GM23338 (cell line): ENCODE results near the gene FEN1. TPM values are rescaled to one million over a fixed set of nuclear protein-coding genes. Genes with fewer than 3 reads are reported as not detected.

ENCODE experiments used
- ATAC-seq: fragments of 200-7000 bp; cut with Tn5 transposase; 3 replicates; pipeline ENCODE4 v1.9.1; 2020
- DNase-seq: peaks from one replicate; pipeline ENCODE4 v3.0.0-alpha.2; 2015; ENCODE audit warnings: low spot score
- H2AFZ ChIP-seq: fragments of 200-600 bp; sonication (generic); 2 replicates; pipeline ENCODE4 v1.8.0; 2016; ENCODE audit warnings: antibody characterized with exemption, mild to moderate bottlenecking, moderate library complexity
- H3F3A ChIP-seq: fragments of 200-600 bp; sonication (generic); replicated peaks from 2 replicates; pipeline ENCODE4 v1.8.0; 2017; ENCODE audit warnings: antibody characterized with exemption, mixed run types, low read depth
- H3K27ac ChIP-seq: fragments of 200-600 bp; sonication (generic); 2 replicates; pipeline ENCODE4 v1.6.1; 2016; ENCODE audit warnings: low read depth
- H3K27me3 ChIP-seq: fragments of 200-600 bp; sonication (generic); 2 replicates; pipeline ENCODE4 v1.8.0; 2016; ENCODE audit warnings: mild to moderate bottlenecking, mixed run types, moderate library complexity; ENCODE audit not compliant: insufficient read depth
- H3K36me3 ChIP-seq: fragments of 200-600 bp; sonication (generic); 2 replicates; pipeline ENCODE4 v1.8.0; 2016; ENCODE audit warnings: mild to moderate bottlenecking; ENCODE audit not compliant: insufficient read depth
- H3K4me1 ChIP-seq: fragments of 200-600 bp; sonication (generic); 2 replicates; pipeline ENCODE4 v1.8.0; 2016; ENCODE audit warnings: mild to moderate bottlenecking, moderate library complexity; ENCODE audit not compliant: insufficient read depth
- H3K4me2 ChIP-seq: fragments of 200-600 bp; sonication (generic); 2 replicates; pipeline ENCODE4 v1.7.1; 2017; ENCODE audit warnings: mixed run types
- H3K4me3 ChIP-seq: fragments of 200-600 bp; sonication (generic); 2 replicates; pipeline ENCODE4 v1.6.1; 2016; ENCODE audit warnings: mixed run types
- H3K79me2 ChIP-seq: fragments of 200-600 bp; sonication (generic); replicated peaks from 2 replicates; pipeline ENCODE4 v1.8.0; 2017; ENCODE audit warnings: mild to moderate bottlenecking; ENCODE audit not compliant: insufficient read depth
- H3K9me2 ChIP-seq: fragments of 200-600 bp; sonication (generic); 2 replicates; pipeline ENCODE4 v1.8.0; 2017; ENCODE audit not compliant: insufficient read depth
- H4K20me1 ChIP-seq: fragments of 200-600 bp; sonication (generic); replicated peaks from 2 replicates; pipeline ENCODE4 v1.8.0; 2017; ENCODE audit warnings: mild to moderate bottlenecking; ENCODE audit not compliant: insufficient read depth
- H3K27ac Mint-ChIP-seq: 2 replicates; pipeline ENCODE4 v1.8.0; 2020; ENCODE audit warnings: inconsistent platforms, mild to moderate bottlenecking, moderate library complexity, mixed read lengths
- H3K27me3 Mint-ChIP-seq: 3 replicates; pipeline ENCODE4 v1.8.0; 2022; ENCODE audit warnings: low read depth, mild to moderate bottlenecking, moderate library complexity, mixed read lengths, inconsistent platforms; ENCODE audit not compliant: insufficient read depth, poor library complexity
- H3K36me3 Mint-ChIP-seq: 3 replicates; pipeline ENCODE4 v1.8.0; 2021; ENCODE audit warnings: low read depth, mild to moderate bottlenecking, inconsistent platforms, moderate library complexity, mixed read lengths
- H3K4me1 Mint-ChIP-seq: 3 replicates; pipeline ENCODE4 v1.8.0; 2020; ENCODE audit warnings: mild to moderate bottlenecking, inconsistent platforms, mixed read lengths
- H3K4me3 Mint-ChIP-seq: 3 replicates; pipeline ENCODE4 v1.8.0; 2021; ENCODE audit warnings: moderate library complexity, mild to moderate bottlenecking, inconsistent platforms, mixed read lengths
- H3K9me3 Mint-ChIP-seq: 3 replicates; pipeline ENCODE4 v1.8.0; 2020; ENCODE audit warnings: moderate library complexity, mild to moderate bottlenecking, inconsistent platforms, mixed read lengths
- CREB1 ChIP-seq: fragments of 250-450 bp; sonication (Bioruptor Pico); IDR thresholded peaks from 2 replicates; pipeline ENCODE4 v1.5.0; 2020; ENCODE audit warnings: low read depth, mild to moderate bottlenecking, moderate library complexity
- CTCF ChIP-seq, 2 experiments: fragments of 200-600 bp in 1 of 2; sonication (generic) in 1 of 2; conservative IDR thresholded peaks; 2 replicates each; pipeline versions ENCODE4 v1.5.1 to v1.6.1; 2016 to 2017; ENCODE audit warnings: antibody characterized with exemption in 2 of 2, low read depth in 2 of 2, mild to moderate bottlenecking in 2 of 2, moderate library complexity in 1 of 2
- ETS1 ChIP-seq: IDR thresholded peaks from 2 replicates; pipeline ENCODE4 v1.6.1; 2016; ENCODE audit warnings: antibody characterized with exemption
- EZH2 ChIP-seq: fragments of 200-600 bp; sonication (generic); IDR thresholded peaks from one replicate; pipeline ENCODE4 v1.8.0; 2017; ENCODE audit warnings: antibody characterized with exemption, mild to moderate bottlenecking, low read depth; ENCODE audit not compliant: unreplicated experiment
- EZH2phosphoT487 ChIP-seq: fragments of 200-600 bp; sonication (generic); IDR thresholded peaks from one replicate; pipeline ENCODE4 v1.8.1; 2018; ENCODE audit warnings: antibody characterized with exemption; ENCODE audit not compliant: unreplicated experiment
- JUNB ChIP-seq: IDR thresholded peaks from one replicate; pipeline ENCODE4 v1.6.1; 2016; ENCODE audit warnings: antibody characterized with exemption; ENCODE audit not compliant: unreplicated experiment
- NANOG ChIP-seq: IDR thresholded peaks from 2 replicates; pipeline ENCODE4 v1.6.1; 2016; ENCODE audit warnings: antibody characterized with exemption, borderline replicate concordance
- POLR2AphosphoS5 ChIP-seq: IDR thresholded peaks from 2 replicates; pipeline ENCODE4 v1.6.1; 2016; ENCODE audit warnings: antibody characterized with exemption, low read depth
- REST ChIP-seq: IDR thresholded peaks from one replicate; pipeline ENCODE4 v1.6.1; 2018; ENCODE audit warnings: antibody characterized with exemption; ENCODE audit not compliant: unreplicated experiment
- STAT1 ChIP-seq: IDR thresholded peaks from one replicate; pipeline ENCODE4 v1.6.1; 2016; ENCODE audit warnings: antibody characterized with exemption; ENCODE audit not compliant: unreplicated experiment
- ZNF114 ChIP-seq: fragments of 250-450 bp; sonication (Bioruptor Pico); IDR thresholded peaks from 2 replicates; pipeline ENCODE4 v1.5.0; 2020; ENCODE audit warnings: mild to moderate bottlenecking, moderate library complexity
- ZNF331 ChIP-seq: fragments of 250-450 bp; sonication (Bioruptor Pico); IDR thresholded peaks from 2 replicates; pipeline ENCODE4 v1.5.0; 2020; ENCODE audit warnings: low read depth, mild to moderate bottlenecking, moderate library complexity
- polyA plus RNA-seq: library from polyadenylated mRNA; unstranded; fragments of >200 nt; fragmentation: Nextera tagmentation; extraction: Ambion mirVana; gene quantifications from 2 replicates; pipeline ENCODE4 v1.2.1, GENCODE V29; 2016
- total RNA-seq: library from RNA; depleted of rRNA; stranded (reverse); fragments of >200 nt; shearing (Covaris generic); gene quantifications from 2 replicates; pipeline ENCODE4 v1.2.3, GENCODE V29; 2014
- TF ChIP-seq, protein P1 (sequence below): fragments of 250-450 bp; sonication (Bioruptor Pico); IDR thresholded peaks from 2 replicates; pipeline ENCODE4 v1.5.0; 2020; ENCODE audit warnings: mild to moderate bottlenecking, moderate library complexity

The FEN1 gene
- total and polyA plus RNA-seq, 2 experiments from 2014 or later, result 85.1 to 89.0 TPM

DNA sequence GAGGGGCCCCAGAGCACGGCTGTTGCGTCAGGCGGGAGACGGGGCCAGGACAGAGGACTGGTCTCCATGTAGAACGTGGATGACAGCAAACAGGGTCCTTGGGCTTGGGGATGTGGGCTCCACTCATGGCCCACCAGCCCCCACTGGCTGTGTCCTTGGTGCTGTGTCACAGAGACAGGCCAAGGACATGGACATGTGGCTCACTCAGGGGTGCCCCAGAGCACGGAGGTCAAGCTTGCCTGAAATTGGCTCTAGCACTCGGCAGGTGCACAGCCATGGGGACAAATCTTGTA, 49.8 kb downstream of the FEN1 start:
- no peak overlapping the region for H2AFZ ChIP-seq
- H3K9me2 ChIP-seq, result no peaks in the 10 kb centered on the region
- H3F3A ChIP-seq, result peaks cover 26% of the 10 kb centered on the region; the same call in 1 of the 2 replicates
- no peak overlapping the region for H3K27ac Mint-ChIP-seq
- H3K4me1 ChIP-seq, result no peaks in the 10 kb centered on the region
- H3K36me3 ChIP-seq, result peaks cover 63% of the 10 kb centered on the region
- no peak for TF ChIP-seq EZH2phosphoT487
- TF ChIP-seq, protein P1, sequence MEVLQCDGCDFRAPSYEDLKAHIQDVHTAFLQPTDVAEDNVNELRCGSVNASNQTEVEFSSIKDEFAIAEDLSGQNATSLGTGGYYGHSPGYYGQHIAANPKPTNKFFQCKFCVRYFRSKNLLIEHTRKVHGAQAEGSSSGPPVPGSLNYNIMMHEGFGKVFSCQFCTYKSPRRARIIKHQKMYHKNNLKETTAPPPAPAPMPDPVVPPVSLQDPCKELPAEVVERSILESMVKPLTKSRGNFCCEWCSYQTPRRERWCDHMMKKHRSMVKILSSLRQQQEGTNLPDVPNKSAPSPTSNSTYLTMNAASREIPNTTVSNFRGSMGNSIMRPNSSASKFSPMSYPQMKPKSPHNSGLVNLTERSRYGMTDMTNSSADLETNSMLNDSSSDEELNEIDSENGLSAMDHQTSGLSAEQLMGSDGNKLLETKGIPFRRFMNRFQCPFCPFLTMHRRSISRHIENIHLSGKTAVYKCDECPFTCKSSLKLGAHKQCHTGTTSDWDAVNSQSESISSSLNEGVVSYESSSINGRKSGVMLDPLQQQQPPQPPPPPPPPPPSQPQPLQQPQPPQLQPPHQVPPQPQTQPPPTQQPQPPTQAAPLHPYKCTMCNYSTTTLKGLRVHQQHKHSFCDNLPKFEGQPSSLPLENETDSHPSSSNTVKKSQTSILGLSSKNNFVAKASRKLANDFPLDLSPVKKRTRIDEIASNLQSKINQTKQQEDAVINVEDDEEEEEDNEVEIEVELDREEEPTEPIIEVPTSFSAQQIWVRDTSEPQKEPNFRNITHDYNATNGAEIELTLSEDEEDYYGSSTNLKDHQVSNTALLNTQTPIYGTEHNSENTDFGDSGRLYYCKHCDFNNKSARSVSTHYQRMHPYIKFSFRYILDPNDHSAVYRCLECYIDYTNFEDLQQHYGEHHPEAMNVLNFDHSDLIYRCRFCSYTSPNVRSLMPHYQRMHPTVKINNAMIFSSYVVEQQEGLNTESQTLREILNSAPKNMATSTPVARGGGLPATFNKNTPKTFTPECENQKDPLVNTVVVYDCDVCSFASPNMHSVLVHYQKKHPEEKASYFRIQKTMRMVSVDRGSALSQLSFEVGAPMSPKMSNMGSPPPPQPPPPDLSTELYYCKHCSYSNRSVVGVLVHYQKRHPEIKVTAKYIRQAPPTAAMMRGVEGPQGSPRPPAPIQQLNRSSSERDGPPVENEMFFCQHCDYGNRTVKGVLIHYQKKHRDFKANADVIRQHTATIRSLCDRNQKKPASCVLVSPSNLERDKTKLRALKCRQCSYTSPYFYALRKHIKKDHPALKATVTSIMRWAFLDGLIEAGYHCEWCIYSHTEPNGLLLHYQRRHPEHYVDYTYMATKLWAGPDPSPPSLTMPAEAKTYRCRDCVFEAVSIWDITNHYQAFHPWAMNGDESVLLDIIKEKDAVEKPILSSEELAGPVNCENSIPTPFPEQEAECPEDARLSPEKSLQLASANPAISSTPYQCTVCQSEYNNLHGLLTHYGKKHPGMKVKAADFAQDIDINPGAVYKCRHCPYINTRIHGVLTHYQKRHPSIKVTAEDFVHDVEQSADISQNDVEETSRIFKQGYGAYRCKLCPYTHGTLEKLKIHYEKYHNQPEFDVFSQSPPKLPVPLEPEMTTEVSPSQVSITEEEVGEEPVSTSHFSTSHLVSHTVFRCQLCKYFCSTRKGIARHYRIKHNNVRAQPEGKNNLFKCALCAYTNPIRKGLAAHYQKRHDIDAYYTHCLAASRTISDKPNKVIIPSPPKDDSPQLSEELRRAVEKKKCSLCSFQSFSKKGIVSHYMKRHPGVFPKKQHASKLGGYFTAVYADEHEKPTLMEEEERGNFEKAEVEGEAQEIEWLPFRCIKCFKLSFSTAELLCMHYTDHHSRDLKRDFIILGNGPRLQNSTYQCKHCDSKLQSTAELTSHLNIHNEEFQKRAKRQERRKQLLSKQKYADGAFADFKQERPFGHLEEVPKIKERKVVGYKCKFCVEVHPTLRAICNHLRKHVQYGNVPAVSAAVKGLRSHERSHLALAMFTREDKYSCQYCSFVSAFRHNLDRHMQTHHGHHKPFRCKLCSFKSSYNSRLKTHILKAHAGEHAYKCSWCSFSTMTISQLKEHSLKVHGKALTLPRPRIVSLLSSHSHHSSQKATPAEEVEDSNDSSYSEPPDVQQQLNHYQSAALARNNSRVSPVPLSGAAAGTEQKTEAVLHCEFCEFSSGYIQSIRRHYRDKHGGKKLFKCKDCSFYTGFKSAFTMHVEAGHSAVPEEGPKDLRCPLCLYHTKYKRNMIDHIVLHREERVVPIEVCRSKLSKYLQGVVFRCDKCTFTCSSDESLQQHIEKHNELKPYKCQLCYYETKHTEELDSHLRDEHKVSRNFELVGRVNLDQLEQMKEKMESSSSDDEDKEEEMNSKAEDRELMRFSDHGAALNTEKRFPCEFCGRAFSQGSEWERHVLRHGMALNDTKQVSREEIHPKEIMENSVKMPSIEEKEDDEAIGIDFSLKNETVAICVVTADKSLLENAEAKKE, result no peak
- TF ChIP-seq ZNF331, result no peak
- TF ChIP-seq REST, result no peak
- no peak for TF ChIP-seq STAT1
- no peak for TF ChIP-seq CREB1
- no peak for TF ChIP-seq ZNF114 (CRISPR knock-in tag)
- no peak for TF ChIP-seq JUNB
- TF ChIP-seq ETS1, result no peak
- no peak for TF ChIP-seq CTCF (conservative IDR thresholded peaks at IDR 0.05; ENCODE audit: low read depth in 2 of 2)
- TF ChIP-seq NANOG, result no peak
- TF ChIP-seq EZH2, result no peak
- no peak for TF ChIP-seq POLR2AphosphoS5
- H3K27me3 ChIP-seq, result no peaks in the 10 kb centered on the region
- peaks cover 12% of the 10 kb centered on the region for H3K27me3 Mint-ChIP-seq
- H3K4me1 Mint-ChIP-seq, result peaks cover 5% of the 10 kb centered on the region
- no peak overlapping the region for H3K4me3 Mint-ChIP-seq
- no peak for ATAC-seq
- H3K9me3 Mint-ChIP-seq, result no peaks in the 10 kb centered on the region
- peaks cover 98% of the 10 kb centered on the region for H3K36me3 Mint-ChIP-seq
- no peak overlapping the region for H3K27ac ChIP-seq
- H3K4me3 ChIP-seq, result no peak overlapping the region
- peaks cover 44% of the 10 kb centered on the region for H4K20me1 ChIP-seq
- H3K79me2 ChIP-seq, result peaks cover 30% of the 10 kb centered on the region
- H3K4me2 ChIP-seq, result no peak overlapping the region
- no peak for DNase-seq
